Cerebellar cortex (tissue), 1 donor: ENCODE results near the gene MGST1.

Experiments used
- DNase-seq: peaks from one replicate; pipeline ENCODE4 v3.0.0-alpha.2; 2015; ENCODE audit warnings: low spot score

The MGST1 gene

GRCh38 chr12:16347391-16348298 is at the start of gene MGST1:
Gene MGST1 (plus strand): TSS chr12:16347645. CDS start chr12:16354253, 6,608 bp downstream.
- DNase-seq: no peak

- no peak for DNase-seq
Measured at GRCh38 chr12:16299403-16299802, 48.0 kb upstream of the MGST1 start.

DNA sequence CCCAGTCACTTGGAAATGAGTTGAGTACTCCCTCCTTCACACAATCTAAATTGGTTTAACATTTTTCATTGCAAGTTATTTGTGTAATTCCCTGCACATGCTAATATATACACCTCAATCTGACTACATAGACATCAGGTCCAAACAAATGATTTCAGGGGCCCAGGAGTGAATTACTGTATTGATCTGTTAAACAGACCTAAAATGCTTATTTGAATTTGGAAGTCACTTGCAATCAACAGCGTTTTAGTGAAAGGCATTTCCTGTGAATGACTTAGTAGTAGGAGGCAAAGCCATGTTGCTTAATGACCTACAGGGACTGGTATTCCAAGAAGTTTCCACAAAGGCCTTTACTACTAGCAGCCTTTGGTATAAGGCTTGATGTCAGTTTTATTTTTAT is 47.3 kb upstream of the MGST1 start:
- DNase-seq: no peak

GRCh38 chr12:16300736-16301135 is 46.7 kb upstream of the MGST1 start:
- no peak for DNase-seq

- no peak for DNase-seq
Measured at GRCh38 chr12:16303939-16304338, 43.5 kb upstream of the MGST1 start.

GRCh38 chr12:16307856-16308475 is 39.5 kb upstream of the MGST1 start:
- no peak for DNase-seq

- DNase-seq: no peak
Measured at GRCh38 chr12:16310934-16311333, 36.5 kb upstream of the MGST1 start.

DNA sequence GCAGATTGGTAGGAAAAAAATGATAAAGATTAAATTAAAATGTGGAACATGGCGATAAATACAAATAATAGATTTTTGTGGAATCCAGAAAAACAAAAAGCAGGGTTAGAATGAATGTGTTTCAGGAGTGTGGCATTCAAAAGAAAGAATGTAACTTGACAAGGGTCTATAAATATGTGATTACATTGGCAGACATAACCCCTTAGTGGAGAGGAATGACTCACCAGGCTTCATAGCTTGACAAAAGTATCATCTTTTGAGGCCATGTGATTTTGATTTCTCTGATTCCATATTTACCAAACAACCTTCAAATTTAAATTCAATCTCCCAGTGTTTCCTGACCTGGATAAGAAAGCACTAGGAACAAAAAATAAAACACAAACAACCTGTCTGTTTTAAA is 24.4 kb upstream of the MGST1 start:
- no peak for DNase-seq

DNA sequence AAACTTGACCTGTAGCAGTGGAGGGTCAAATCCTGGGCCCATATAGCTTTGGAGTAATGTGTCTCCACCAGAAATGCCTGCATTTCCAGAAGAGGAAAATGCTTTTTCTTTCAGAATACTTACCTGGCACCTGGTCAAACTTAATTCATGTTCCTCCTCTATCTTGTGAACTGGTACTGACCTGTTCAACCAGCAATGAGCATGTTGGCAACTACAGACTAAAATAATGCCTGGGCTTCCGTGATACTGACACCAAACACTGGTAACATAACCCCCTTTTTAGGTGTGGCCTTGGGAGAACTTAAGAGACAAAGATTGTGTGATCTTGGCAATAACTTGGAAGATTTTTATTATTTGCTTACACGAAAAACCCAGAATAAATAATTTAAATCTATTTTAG is 23.8 kb upstream of the MGST1 start:
- DNase-seq: no peak

DNA sequence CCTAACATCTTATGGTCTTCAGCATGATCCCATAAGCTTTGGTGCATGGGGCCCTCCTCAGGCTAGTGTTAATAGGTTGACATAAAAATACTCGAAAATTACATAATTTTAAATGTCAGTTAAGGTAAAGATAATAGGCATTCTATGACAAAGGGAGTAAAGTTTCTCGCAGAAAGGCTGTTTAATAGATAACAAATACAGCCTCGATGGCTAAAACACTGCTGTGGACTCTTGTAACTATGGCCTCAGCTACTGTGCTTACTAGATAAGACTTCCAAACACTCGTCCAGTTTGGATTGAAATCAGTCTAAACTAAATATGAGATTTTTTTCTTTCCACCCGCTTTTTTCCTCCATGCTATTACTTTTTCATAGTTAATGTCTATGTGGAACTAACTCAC is 23.2 kb upstream of the MGST1 start:
- no peak for DNase-seq

GRCh38 chr12:16324772-16325171 is 22.7 kb upstream of the MGST1 start:
- DNase-seq: no peak

DNA sequence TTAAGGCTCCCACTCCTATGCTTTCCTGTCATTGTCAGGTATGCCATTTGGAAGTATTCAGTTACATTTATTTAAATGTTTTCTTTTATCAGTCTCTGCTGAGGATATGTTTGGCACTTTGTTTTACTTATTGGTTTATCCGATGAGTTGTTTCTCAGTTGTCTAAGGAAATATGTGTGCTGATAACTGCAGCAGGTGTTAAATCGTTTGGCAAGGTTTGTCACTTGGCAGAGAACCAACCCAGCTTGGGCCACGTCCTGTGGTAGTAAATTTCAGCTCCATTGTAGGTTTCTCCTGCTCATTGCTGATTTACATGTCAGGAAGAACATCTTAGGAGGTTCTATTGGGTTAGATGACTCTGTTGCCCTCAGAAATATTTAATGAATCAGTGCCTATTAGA is 22.0 kb upstream of the MGST1 start:
- no peak for DNase-seq

GRCh38 chr12:16327963-16328362 is 19.5 kb upstream of the MGST1 start:
- DNase-seq: no peak

DNA sequence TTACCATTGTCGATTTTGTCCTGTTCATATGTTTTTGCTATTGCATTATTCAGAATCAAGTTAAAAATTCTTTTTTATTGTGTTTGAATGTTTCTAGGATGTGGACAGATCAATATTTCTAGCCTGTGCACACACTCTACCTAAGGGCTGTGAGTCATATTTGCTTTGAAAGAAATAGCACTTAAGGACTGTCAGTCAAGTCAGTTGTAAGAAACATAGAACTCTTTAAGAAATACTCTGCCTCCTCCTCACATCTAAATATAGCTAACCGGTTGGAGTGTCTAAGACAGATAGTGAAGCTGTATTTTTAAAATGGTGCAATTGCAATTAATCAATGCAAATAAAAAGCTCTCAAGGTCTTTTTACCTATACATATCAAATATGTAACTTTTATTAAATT is 17.9 kb upstream of the MGST1 start:
- no peak for DNase-seq

DNA sequence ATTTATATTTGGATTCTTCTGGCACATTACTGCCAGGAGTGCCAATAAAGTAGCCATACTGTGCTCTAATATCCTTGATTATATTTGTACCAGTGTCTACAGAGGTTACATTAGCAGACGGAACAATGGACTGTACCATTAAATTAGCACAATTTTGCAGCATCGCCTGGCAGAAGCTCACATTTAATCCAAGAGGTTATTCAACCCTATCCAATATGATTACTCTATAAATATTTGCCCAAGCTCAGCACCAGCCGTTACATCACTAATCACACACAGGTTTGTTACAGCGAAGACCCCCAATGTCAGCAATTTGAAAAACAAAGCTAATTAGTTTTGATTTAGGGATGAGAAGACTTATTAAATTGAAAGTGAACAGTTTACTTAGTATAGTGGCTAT is 16.9 kb upstream of the MGST1 start:
- no peak for DNase-seq

- no peak for DNase-seq
Measured at GRCh38 chr12:16331998-16332397, 15.4 kb upstream of the MGST1 start.

- no peak for DNase-seq
Measured at GRCh38 chr12:16335838-16336237, 11.6 kb upstream of the MGST1 start.

- DNase-seq: no peak
Measured at GRCh38 chr12:16344269-16344668, 3.2 kb upstream of the MGST1 start.

DNA sequence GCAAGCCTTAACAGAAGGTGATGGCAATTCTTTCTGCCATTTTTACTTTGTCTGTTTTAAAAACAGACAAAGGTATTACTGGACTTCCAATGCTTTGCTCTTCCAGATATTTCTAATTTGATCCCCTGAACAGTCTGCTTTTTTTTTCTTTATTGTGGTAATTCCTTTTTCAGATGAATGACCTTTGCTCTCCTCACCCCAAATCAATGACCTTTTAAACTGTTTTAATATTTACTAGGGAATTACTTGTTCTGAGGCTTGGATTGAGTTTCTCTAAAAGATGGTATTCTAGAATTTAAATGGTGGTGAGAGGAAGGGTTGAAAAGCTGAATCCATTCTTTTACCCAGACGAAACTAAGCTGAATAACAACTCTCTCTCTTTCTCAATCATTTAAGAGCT is 2.3 kb upstream of the MGST1 start:
- DNase-seq: no peak

GRCh38 chr12:16346958-16347357 is 487 bp upstream of the MGST1 start:
- DNase-seq: no peak

DNA sequence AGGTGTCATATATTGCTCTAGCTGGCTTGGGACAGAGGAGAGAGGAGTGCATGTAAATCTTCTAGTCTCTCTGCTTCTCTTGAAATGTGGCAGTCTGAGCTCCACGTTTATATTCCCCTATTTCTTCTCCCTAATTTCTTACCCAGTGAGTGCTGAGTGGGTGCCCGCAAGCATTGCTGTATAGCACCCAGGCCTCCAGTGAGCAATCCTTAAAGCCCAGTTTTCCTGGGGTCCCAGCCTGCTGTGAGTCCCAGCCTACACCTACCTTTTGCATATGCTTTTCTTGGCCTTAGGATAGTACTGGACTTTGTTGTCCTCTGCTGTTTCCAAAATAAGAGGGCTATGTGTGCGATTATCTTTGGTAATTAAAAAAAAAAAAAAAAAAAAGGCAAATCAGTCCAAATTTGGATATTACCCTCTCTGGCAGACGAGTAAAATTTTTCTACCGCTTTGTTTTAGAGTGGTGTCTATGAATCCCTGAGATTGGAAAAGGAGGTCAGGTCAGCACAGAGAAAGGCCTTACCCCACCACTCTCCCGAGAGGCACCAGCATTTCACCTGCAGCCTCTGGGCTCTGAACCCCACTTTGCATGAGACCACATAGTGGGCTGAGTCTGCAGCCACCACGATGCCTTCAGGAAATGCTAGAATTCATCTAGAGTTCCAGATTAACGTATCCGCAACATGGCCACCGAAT is 1.1 kb downstream of the MGST1 start:
- no peak for DNase-seq

DNA sequence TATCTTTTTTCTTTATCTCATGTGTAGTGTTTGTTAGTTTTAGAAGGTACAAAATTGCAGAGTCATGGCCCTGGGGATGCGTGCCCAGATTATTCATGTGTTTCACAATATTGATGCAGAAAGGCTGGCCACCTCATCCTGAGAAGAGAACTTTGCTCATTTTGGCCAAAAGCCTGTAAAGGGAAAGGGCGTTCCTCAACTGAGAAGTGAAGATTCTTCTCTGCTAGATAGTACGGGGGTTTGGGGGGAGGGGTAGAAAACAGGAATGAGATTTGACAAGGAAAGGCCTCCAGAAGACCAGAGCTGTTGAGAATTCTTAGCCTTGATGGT is 1.7 kb downstream of the MGST1 start:
- no peak for DNase-seq

- peak; percentile 10 for DNase-seq
Measured at GRCh38 chr12:16350682-16351081, 3.2 kb downstream of the MGST1 start.
